HG03135 (cell line): Measurements from ENCODE around the gene EIF3K.

Source experiments
- ATAC-seq: cut with Tn5 transposase; IDR thresholded peaks from one replicate; pipeline ENCODE4 v1.9.1; 2021; ENCODE audit warnings: mild to moderate bottlenecking, moderate library complexity; ENCODE audit not compliant: unreplicated experiment

EIF3K gene

DNA sequence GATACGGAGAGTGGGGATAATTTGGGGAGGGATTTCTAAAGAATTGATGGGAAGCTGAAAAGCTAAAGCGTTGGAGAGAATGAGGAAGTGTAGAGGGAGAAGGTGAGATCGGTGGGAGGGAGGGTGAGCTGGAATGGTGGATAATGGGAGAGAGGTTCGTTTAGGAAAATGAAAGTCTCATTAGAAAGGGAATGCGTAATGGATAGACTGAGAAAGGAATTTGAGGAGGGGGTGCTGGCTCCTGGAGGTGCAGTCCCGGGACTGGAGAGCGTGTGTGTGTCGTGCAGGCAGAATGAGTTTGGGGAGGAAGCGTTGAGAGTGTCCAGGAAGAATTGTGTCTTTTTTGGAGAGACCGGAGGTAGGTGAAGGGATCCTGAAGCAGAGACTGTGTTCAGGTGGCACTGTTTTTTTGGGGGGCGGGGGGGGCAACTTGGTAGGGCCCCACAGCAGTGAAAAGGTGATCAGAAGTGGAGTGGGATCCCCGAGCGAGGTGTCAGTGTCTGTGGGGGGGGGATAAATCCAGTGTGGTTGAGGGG is 29.8 kb downstream of the EIF3K start:
- ATAC-seq, result no peak

- no peak for ATAC-seq
Observed at GRCh38 chr19:38649305-38650171, 30.6 kb downstream of the EIF3K start.

DNA sequence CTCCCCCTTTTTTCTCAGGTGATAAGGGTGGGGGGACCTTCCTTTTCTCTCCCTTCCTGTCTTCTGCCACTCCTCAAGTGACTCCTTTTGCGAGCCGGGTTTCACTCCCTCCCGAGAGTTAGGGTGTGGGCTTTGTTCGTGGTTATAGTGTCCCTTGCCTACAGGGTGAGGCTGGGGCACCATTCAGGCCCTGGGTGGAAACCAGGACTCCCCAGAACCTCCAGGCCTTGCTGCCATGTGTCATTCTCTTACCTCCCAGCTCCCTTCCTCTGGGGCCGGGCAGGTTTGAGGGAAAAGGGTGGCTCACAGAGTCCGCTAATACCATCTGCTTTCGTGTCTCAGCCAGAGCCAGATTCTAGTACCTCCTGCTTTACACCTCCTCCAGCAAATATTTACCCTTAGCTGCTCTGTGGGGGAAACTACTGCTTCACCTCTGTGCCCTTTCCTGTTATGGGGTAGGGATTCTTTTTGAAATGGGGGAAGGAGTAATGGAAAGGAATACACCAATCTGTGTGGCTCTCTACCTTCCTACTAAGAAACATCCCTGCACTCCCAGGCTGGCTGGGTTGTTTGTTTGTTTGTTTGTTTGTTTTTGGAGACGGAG is 31.3 kb downstream of the EIF3K start:
- no peak for ATAC-seq

DNA sequence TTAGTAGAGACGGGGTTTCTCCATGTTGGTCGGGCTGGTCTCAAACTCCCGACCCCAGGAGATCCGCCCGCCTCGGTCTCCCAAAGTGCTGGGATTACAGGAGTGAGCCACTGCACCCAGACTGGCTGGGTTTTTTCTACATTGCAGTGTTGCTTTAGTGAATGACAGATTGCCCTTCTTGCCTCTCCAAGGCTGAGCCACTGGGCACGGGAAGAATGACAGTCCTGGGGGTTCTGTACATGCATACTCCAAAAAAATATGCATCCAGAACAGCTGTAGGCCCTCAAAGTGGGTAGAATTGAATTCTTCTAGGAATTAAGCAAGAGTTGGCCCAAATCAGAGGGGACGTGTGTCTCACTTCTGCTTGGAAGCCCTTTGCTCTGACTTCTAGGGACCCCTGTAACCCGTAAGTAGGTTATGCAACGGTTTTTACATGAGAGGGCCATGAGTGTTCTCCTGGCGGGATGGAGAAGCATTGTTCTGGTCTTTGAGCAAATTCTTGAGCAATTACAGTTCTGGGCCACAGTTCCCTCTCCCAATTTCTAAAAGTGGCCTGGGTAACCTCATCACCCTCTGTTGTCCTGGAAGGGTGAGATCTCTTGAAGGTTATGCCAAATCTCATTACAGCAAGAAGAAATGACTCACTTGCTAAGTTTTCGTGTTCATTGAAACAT is 32.1 kb downstream of the EIF3K start:
- no peak for ATAC-seq

GRCh38 chr19:38653028-38653571 is 34.1 kb downstream of the EIF3K start:
- ATAC-seq, result no peak

DNA sequence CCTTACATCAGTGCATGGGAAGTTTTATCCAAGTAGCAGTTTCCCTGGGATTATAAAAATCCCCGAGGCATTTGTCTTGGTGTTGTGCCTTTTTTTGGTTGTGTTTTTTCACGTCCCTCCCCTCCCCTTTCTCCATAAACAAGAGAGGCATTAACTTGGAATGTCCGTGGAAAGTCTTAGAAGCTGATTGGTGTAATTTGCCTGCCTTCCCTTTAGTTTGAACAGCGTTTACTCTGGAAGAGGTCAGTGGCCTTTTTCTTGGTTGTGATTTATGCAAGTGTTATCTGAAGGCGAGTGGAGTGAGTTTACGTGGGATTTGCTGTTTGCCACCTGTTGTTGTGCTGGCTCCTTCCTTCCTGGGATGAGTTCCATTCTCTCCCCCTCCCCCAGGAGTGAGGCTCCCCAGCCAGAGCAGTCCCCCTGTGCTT is 35.7 kb downstream of the EIF3K start:
- ATAC-seq, result no peak

DNA sequence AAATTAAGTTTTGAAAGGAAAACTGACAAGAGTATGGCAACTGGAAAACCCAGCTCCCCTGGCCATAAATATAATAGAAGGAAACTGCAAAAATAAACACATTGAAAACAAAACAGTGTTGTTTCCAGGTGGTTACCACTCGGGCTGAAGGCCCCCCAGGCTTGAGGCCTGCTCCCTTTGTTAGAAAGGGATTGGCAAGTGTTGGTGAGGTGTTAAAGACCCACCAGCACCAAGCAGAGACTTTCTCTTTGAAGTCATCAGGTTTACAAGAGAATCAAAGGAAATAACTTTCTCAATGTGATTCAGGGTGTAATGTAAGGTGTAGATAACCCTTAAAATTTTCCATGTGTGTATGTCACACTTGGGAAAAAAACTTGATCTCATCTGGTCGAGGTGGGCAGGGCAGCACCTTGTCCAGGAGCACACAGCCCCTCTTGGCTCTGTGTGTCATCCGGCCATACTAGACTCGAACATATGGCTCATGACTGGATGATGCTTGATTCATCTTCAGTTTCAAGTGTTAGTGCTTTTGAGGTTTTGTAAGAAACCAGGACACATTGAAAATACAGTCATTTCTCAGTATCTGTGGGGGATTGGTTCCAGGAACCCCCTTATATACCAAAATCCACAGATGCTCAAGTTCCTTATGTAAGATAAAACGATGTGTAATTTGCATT is 36.3 kb downstream of the EIF3K start:
- no peak for ATAC-seq

DNA sequence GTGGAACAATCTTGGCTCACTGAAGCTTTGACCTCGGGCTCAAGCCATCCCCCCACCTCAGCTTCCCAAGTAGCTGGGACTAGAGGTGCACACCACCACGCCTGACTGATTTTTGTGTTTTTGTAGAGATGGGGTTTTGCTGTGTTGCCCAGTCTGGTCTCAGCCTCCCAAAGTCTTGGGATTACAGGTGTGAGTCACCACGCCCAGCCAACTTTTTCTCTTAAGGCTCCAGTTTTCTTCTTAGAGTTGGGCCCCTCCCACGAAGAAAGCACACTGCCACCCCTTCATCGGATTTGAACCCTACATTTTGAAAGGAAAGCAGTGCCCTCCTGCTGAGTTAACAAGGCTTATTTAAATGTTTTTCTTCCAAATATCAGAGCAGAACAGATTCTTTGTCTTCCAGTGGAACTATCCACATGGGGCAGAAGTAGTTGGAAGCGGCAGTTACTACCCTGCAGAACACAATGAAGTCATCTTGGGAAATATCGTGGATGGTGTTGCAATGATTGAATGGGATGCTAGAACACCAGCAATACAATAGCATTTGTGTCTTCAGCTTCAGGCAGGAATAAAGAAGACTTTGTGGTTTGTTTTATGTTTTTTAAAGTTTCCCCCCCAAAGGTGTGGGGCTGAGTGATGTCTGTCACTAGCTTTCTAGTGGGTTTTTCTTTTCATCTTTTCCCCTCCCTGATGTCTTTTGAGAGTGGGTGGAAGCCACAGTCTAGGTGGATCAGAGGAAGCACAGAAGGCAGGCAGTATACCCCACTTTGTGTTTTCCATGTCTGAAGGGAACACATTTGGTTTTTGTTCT is 37.4 kb downstream of the EIF3K start:
- no peak for ATAC-seq

GRCh38 chr19:38657633-38658222 is 38.7 kb downstream of the EIF3K start:
- no peak for ATAC-seq

- no peak for ATAC-seq
Observed at GRCh38 chr19:38658462-38659306, 39.7 kb downstream of the EIF3K start.

- ATAC-seq, result no peak
Observed at GRCh38 chr19:38660724-38661123, 41.7 kb downstream of the EIF3K start.

- no peak for ATAC-seq
Observed at GRCh38 chr19:38661136-38661535, 42.1 kb downstream of the EIF3K start.

- ATAC-seq, result no peak
Observed at GRCh38 chr19:38661996-38662395, 43.0 kb downstream of the EIF3K start.

- no peak for ATAC-seq
Observed at GRCh38 chr19:38662537-38663155, 43.7 kb downstream of the EIF3K start.

DNA sequence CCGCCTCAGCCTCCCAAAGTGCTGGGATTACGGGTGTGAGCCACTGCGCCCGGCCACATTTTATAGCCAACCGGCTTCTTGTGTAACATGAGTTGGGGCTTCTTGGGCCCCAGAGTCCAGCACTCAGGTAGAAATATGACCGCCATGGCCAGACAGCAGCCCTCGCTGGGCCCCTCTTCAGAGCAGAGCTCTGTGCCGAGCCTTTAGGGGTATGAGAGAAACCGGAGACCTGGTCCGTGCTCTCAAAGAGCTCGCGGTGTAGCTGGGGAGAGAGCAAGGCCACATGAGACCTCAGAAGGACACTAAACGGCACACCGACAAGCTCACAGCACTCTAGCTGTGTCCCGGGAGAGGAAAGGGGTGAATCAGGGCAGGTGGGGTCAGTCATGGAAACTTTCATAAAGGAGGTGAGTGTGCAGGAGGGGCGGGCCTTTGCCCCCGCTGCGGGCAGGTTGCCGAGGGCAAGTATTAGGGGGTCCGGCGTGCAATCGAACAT is 44.2 kb downstream of the EIF3K start:
- no peak for ATAC-seq

DNA sequence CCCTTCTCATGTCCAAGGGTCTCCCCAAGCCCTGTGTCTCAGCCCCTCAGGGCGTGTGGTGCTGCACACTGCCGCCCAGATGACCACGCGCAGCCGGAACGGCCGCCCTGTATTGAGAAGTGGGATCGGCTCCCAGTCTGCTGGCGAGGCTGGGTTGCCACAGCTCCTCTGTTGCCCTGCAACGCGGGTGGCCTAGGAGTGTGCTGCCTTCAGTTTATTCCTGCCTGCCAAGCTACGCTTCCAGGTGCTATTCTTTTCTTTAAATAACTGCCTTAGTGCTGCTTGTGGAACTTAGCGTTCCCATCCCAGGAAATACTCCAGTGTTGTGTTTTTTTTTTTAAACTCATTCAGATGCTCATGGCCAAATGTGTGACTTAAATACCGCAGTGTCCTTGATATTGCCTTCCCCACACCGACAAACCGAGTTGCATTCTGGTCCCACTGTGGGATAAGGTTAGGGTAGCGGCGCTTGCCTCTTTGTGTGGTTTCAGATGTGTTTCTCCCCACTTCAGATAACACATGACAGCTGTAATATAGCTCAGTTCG is 45.0 kb downstream of the EIF3K start:
- no peak for ATAC-seq

- no peak for ATAC-seq
Observed at GRCh38 chr19:38664503-38665211, 45.7 kb downstream of the EIF3K start.
